ENCODE data around the gene SARS2. TPM values are rescaled to one million over a fixed set of nuclear protein-coding genes. Genes with fewer than 3 reads are reported as not detected.
"Not testable (repeated sequence)": the region's sequence is repeated elsewhere in the genome, so short reads cannot be mapped to it uniquely, and the experiment has no call there.

The SARS2 gene
- total RNA-seq, 4 donors from 2014 or later: 9.9 to 13.7 (median 11.9) TPM

DNA sequence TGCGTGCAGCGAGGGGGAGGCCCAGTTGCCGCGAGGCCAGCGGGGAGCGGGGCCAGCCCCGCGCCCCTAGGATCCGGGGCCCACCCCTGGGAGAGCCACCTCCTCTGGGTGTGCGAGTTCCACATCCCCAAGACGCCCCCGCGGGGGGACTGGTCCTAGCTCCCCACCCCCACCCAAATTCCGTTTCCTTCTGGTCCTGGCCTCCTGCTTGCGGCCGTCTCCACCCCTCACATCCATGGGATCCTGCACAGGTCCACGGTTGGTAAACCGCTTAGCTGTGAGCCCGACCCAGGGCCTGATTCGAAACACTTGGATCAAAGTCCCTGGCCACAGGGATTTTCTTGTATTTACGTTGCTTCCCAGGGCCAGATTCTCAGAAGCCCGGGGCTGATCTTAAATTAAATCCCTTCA lies 45.3 kb upstream of the SARS2 start:
- peak; percentile 60 for ATAC-seq
- TF ChIP-seq POLR2A (IDR thresholded peaks at IDR 0.05) (no peak), POLR2AphosphoS5 (IDR thresholded peaks at IDR 0.05) (no peak), EP300 (IDR thresholded peaks at IDR 0.05) (no peak)
- TF ChIP-seq, protein P1, sequence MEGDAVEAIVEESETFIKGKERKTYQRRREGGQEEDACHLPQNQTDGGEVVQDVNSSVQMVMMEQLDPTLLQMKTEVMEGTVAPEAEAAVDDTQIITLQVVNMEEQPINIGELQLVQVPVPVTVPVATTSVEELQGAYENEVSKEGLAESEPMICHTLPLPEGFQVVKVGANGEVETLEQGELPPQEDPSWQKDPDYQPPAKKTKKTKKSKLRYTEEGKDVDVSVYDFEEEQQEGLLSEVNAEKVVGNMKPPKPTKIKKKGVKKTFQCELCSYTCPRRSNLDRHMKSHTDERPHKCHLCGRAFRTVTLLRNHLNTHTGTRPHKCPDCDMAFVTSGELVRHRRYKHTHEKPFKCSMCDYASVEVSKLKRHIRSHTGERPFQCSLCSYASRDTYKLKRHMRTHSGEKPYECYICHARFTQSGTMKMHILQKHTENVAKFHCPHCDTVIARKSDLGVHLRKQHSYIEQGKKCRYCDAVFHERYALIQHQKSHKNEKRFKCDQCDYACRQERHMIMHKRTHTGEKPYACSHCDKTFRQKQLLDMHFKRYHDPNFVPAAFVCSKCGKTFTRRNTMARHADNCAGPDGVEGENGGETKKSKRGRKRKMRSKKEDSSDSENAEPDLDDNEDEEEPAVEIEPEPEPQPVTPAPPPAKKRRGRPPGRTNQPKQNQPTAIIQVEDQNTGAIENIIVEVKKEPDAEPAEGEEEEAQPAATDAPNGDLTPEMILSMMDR (IDR thresholded peaks at IDR 0.05): no peak
- Histone ChIP-seq H3K9me3 (no peaks in the 10 kb centered on the region), H3K36me3 (no peaks in the 10 kb centered on the region), H3K27ac (peak overlapping the region; percentile 52 to 96 (median 94)), H3K27me3 (no peaks in the 10 kb centered on the region), H3K4me3 (peak overlapping the region; percentile 51 to 81), H3K4me1 (peaks cover 0 to 40% (median 7%) of the 10 kb centered on the region in 3 donors)
- WGBS, 2 donors (ENCODE audit: low coverage in 1 of 2): 0% methylated on average over 3 of the region's 22 CpGs; no CpG with 5 or more reads in 1 of the 2 donors

DNA sequence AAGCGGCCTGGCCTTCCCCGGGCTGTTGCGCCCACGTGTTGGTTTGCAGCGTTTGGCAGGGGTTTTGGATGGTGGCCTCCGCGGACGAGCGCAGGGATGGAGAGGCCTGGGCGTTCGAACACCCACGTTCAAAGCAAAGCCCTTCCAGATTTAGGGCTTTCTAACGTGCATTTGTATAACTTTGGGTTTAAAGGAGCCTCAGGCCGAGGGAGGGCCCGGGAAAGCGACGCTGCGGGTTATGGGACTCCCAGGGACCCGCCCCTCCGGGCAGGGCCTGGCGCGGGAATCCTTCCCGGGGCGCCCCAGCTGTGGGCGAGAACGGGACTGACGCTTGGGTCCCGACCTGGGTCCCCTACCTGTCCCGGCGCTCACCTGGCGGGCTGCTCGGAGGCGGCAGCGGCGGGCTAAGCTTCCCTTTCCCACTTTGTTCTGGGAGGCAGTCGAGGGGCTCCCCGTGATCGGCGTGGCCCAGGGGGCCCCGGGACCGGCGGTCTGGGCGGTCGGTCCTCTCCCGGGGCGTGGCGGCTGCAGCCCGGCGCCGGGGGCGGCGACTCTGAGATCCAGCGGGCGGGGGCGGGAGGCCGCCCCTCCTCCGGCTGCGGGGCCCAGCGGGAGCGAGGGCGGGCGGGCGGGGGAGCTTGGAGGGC lies 44.8 kb upstream of the SARS2 start, which contains the start of gene FBXO17:
Gene FBXO17, minus strand, starts transcription at position 529 of the 647 bp plus-strand sequence. CDS start 25,423 bp downstream, outside the sequence.
- TF ChIP-seq, protein P1 (IDR thresholded peaks at IDR 0.05): no peak
- TF ChIP-seq POLR2A (IDR thresholded peaks at IDR 0.05): peak in 1 of 2 donors; percentile 23

DNA sequence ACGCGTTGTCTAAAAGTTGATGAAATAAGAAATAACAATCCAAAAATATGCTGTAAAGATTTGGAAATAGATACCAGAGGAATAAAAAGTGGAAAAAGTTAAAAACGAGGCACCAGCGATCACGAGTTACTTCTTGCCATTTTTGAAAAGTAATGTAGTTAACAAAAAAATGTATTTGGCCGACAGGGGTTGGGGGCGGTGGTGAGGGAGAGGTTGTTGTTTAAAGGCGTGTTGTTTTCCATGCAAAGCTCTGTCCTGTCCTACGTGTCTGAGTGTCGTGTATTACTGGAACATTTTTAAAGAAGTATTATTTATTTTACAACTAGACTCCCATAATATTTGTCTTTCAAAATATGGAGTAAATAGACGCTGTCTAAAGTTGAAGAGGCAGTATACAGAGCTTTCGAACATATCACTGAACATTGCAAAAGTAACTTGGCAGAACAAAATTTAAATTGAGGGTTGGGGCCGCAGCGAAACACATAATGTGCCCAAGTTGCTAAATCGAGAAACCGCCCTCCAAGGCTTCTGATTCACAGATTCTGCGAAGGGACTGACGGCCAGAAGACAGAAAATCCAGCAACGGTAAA lies 44.2 kb upstream of the SARS2 start:
- ATAC-seq: peak; percentile 62
- no peaks in the 10 kb centered on the region for H3K36me3 ChIP-seq
- H3K4me3 ChIP-seq: peak overlapping the region; percentile 51 to 81
- TF ChIP-seq EP300 (IDR thresholded peaks at IDR 0.05): no peak
- WGBS, 2 donors (ENCODE audit: low coverage in 1 of 2): 10 to 24% methylated on average over 12 to 18 of the region's 19 CpGs
- H3K27ac ChIP-seq: peak overlapping the region; percentile 52 to 96 (median 94)
- no peaks in the 10 kb centered on the region for H3K27me3 ChIP-seq
- H3K4me1 ChIP-seq: peaks cover 0 to 45% (median 7%) of the 10 kb centered on the region in 3 donors
- no peaks in the 10 kb centered on the region for H3K9me3 ChIP-seq

More for the DNA sequence above, 44.8 kb upstream of the SARS2 start, which contains the start of gene FBXO17:
- no peaks in the 10 kb centered on the region for H3K36me3 ChIP-seq
- no peaks in the 10 kb centered on the region for H3K9me3 ChIP-seq
- H3K27ac ChIP-seq: peak within 1 kb of the TSS; percentile 52 to 96 (median 94)
- H3K4me1 ChIP-seq: peaks cover 0 to 45% (median 7%) of the 10 kb centered on the region in 3 donors
- H3K27me3 ChIP-seq: no peaks in the 10 kb centered on the region
- WGBS, 2 donors (ENCODE audit: low coverage in 1 of 2): 0 to 40% methylated on average over 1 to 8 of the region's 63 CpGs
- peak; percentile 88 for ATAC-seq
- peak within 1 kb of the TSS; percentile 51 to 81 for H3K4me3 ChIP-seq

DNA sequence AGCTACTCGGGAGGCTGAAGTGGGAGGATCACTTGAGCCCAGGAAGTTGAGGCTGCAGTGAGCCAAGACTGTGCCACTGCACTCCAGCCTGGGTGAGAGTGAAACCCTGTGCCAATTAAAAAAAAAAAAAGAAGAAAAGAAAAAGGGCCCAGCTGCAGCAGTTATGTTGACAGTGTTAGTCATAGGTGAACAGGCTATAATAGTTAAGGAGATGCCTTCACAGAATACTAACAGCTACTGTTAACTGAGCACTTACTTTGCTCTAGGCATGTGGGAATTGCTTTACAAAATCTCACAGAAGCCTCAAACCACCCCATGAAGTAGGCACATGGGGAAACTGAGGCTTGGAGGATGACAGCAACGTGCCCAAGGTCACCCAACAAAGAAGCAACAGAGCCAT lies 41.1 kb upstream of the SARS2 start:
- Histone ChIP-seq H3K27me3 (no peaks in the 10 kb centered on the region), H3K4me1 (peaks cover 0 to 41% (median 7%) of the 10 kb centered on the region in 3 donors), H3K36me3 (peaks cover 0 to 19% of the 10 kb centered on the region in 2 donors), H3K27ac (no peak overlapping the region), H3K4me3 (no peak overlapping the region), H3K9me3 (no peaks in the 10 kb centered on the region)
- ATAC-seq: no peak
- 100% methylated on average over 1 to 2 of the region's 2 CpGs for WGBS, 2 donors (ENCODE audit: low coverage in 1 of 2)
- no peak for TF ChIP-seq POLR2A (IDR thresholded peaks at IDR 0.05)
- no peak for TF ChIP-seq EP300 (IDR thresholded peaks at IDR 0.05)
- TF ChIP-seq, protein P1 (IDR thresholded peaks at IDR 0.05): no peak
- no peak for TF ChIP-seq POLR2AphosphoS5 (IDR thresholded peaks at IDR 0.05)

DNA sequence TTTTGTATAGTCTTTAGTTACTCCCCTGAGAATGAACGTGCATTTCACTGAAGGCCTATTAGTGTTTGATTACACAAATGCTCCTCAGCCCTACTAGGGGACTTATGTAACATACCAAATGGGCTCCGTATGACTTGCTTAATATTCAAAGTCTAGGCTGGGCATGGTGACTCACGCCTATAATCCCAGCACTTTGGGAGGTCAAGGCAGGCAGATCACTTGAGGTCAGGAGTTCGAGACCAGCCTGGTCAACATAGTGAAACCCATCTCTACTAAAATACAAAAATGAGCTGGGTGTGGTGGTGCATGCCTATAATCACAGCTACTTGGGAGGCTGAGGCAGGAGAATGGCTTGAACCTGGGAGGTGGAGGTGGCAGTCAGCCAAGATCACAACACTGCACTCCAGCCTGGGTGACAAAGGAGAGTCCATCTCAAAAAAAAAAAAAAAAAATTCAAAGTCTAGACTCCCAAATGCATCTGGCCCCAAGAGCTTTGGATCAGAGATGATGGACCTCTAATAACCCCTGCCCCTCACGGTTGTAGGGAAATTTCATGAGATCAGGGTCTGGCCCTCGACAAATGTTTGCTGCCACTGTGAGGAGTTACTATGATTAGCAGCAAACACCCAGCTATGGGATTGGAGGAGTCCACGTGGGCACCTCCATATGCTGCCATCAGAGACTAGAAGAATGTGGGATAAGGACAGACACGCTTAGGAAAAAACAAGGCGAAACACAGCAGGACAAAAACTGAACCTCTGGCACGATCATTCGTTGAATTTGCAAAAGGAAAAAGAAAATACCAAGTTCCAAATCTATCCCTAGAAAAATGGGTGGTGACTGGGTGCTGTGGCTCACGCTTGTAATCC lies 40.3 kb upstream of the SARS2 start:
- ATAC-seq: no peak
- Histone ChIP-seq H3K4me3 (no peak overlapping the region), H3K4me1 (peaks cover 0 to 33% (median 1%) of the 10 kb centered on the region in 3 donors), H3K27me3 (no peaks in the 10 kb centered on the region), H3K36me3 (peaks cover 0 to 23% of the 10 kb centered on the region in 2 donors), H3K27ac (no peak overlapping the region), H3K9me3 (no peaks in the 10 kb centered on the region)
- no peak for TF ChIP-seq POLR2AphosphoS5 (IDR thresholded peaks at IDR 0.05)
- TF ChIP-seq, protein P1 (IDR thresholded peaks at IDR 0.05): no peak
- no peak for TF ChIP-seq EP300 (IDR thresholded peaks at IDR 0.05)
- TF ChIP-seq POLR2A (IDR thresholded peaks at IDR 0.05): no peak
- 78 to 82% methylated on average over 7 to 10 of the region's 12 CpGs for whole genome bisulfite sequencing, 2 donors (ENCODE audit: low coverage in 1 of 2)

DNA sequence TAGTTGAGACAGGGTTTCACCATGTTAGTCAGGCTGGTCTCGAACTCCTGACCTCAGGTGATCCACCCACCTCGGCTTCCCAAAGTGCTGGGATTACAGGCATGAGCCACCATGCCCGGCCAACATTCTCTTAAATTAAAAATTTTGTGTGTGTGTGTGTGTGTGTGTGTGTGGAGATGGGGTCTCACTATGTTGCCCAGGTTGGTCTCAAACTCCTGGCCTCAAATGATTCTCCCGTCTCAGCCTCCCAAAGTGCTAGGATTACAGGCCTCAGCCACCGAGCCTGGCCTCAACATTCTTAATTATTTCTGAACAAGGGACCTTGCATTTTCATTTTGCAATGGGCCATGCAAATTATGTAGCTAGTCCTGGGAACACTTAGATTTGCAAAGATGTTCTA lies 35.6 kb upstream of the SARS2 start:
- H3K4me1 ChIP-seq: peaks cover 0 to 19% (median 0%) of the 10 kb centered on the region in 3 donors
- WGBS, 2 donors (ENCODE audit: low coverage in 1 of 2): 90 to 94% methylated on average over 2 to 4 of the region's 5 CpGs
- H3K27me3 ChIP-seq, H3K4me3 ChIP-seq, H3K27ac ChIP-seq, H3K9me3 ChIP-seq, ATAC-seq: not testable (repeated sequence)
- H3K36me3 ChIP-seq: peaks cover 0 to 35% of the 10 kb centered on the region in 2 donors

All from gastroesophageal sphincter (tissue), 4 donors.